Neural cell (in vitro differentiated cells): Measurements from ENCODE around the gene ASRGL1. TPM values are rescaled to one million over a fixed set of nuclear protein-coding genes. Genes with fewer than 3 reads are reported as not detected.

Source experiments
- H2AFZ ChIP-seq: fragments of 200-600, 300-800 bp; sonication (generic), shearing (Covaris generic); 2 replicates; pipeline ENCODE4 v1.6.0; 2014; ENCODE audit warnings: low read depth, mild to moderate bottlenecking, antibody characterized with exemption, low read length, moderate library complexity
- H3F3A ChIP-seq: fragments of 200-600 bp; shearing (Covaris generic); 2 replicates; pipeline ENCODE4 v1.6.1; 2016; ENCODE audit warnings: mild to moderate bottlenecking, moderate library complexity, mixed read lengths, antibody characterized with exemption, low read length; ENCODE audit not compliant: insufficient read depth, poor library complexity, severe bottlenecking
- H3K27ac ChIP-seq: fragments of 200-600, 300-800 bp; sonication (generic), shearing (Covaris generic); 2 replicates; pipeline ENCODE4 v1.5.1; 2014; ENCODE audit warnings: mild to moderate bottlenecking, low read length, moderate library complexity
- H3K27me3 ChIP-seq: fragments of 300-800, 200-600 bp; sonication (generic), shearing (Covaris generic); 2 replicates; pipeline ENCODE4 v1.6.0; 2014; ENCODE audit warnings: mild to moderate bottlenecking, low read depth, low read length, moderate library complexity; ENCODE audit not compliant: insufficient read depth
- H3K36me3 ChIP-seq: fragments of 300-800, 200-600 bp; sonication (generic), shearing (Covaris generic); 2 replicates; pipeline ENCODE4 v1.5.1; 2014; ENCODE audit warnings: mild to moderate bottlenecking, antibody characterized with exemption, low read length, moderate library complexity; ENCODE audit not compliant: insufficient read depth
- H3K4me2 ChIP-seq: fragments of 300-800, 200-600 bp; sonication (generic), shearing (Covaris generic); 2 replicates; pipeline ENCODE4 v1.6.0; 2014; ENCODE audit warnings: mild to moderate bottlenecking, low read length
- H3K4me3 ChIP-seq: fragments of 300-800, 200-600 bp; sonication (generic), shearing (Covaris generic); 2 replicates; pipeline ENCODE4 v1.5.1; 2014; ENCODE audit warnings: mild to moderate bottlenecking, low read length, moderate library complexity
- H3K79me2 ChIP-seq: fragments of 200-600 bp; shearing (Covaris generic); replicated peaks from 2 replicates; pipeline ENCODE4 v1.6.0; 2014; ENCODE audit warnings: mild to moderate bottlenecking, low read length, moderate library complexity; ENCODE audit not compliant: insufficient read depth
- H3K9ac ChIP-seq: fragments of 300-800, 200-600 bp; sonication (generic), shearing (Covaris generic); 2 replicates; pipeline ENCODE4 v1.6.1; 2016; ENCODE audit warnings: mild to moderate bottlenecking, low read length, mixed read lengths
- H3K9me2 ChIP-seq: fragments of 200-600 bp; shearing (Covaris generic); 2 replicates; pipeline ENCODE4 v1.6.1; 2016; ENCODE audit warnings: mild to moderate bottlenecking, low read length, mixed read lengths; ENCODE audit not compliant: insufficient read depth
- H3K9me3 ChIP-seq: fragments of 200-600, 300-800 bp; sonication (generic), shearing (Covaris generic); 2 replicates; pipeline ENCODE4 v1.6.1; 2016; ENCODE audit warnings: mild to moderate bottlenecking, mixed run types, low read length, moderate library complexity, mixed read lengths
- H4K20me1 ChIP-seq: fragments of 200-600 bp; shearing (Covaris generic); 2 replicates; pipeline ENCODE4 v1.6.1; 2016; ENCODE audit warnings: mild to moderate bottlenecking, mixed run types; ENCODE audit not compliant: insufficient read depth
- EP300 ChIP-seq: fragments of 450-650 bp; conservative IDR thresholded peaks from 2 replicates; pipeline ENCODE4 v1.6.1; 2014; ENCODE audit warnings: antibody characterized with exemption, mild to moderate bottlenecking, moderate library complexity; ENCODE audit not compliant: poor library complexity, severe bottlenecking
- EZH2 ChIP-seq: fragments of 200-600, 300-800 bp; shearing (Covaris generic), sonication (generic); IDR thresholded peaks from 2 replicates; pipeline ENCODE4 v1.6.1; 2014; ENCODE audit warnings: antibody characterized with exemption, low read length, borderline replicate concordance, mild to moderate bottlenecking; ENCODE audit not compliant: insufficient read depth, poor library complexity, severe bottlenecking
- MXI1 ChIP-seq: fragments of 450-650 bp; conservative IDR thresholded peaks from 2 replicates; pipeline ENCODE4 v1.6.1; 2014; ENCODE audit warnings: antibody characterized with exemption, mild to moderate bottlenecking; ENCODE audit not compliant: poor library complexity, severe bottlenecking
- POLR2AphosphoS5 ChIP-seq: IDR thresholded peaks from 2 replicates; pipeline ENCODE4 v1.6.1; 2012
- RAD21 ChIP-seq: fragments of 450-650 bp; conservative IDR thresholded peaks from 2 replicates; pipeline ENCODE4 v1.6.1; 2014; ENCODE audit warnings: antibody characterized with exemption, mild to moderate bottlenecking, moderate library complexity
- SMC3 ChIP-seq: fragments of 450-650 bp; conservative IDR thresholded peaks from 2 replicates; pipeline ENCODE4 v1.6.1; 2014; ENCODE audit warnings: antibody characterized with exemption, mild to moderate bottlenecking, moderate library complexity; ENCODE audit not compliant: poor library complexity
- TAF1 ChIP-seq: IDR thresholded peaks from 2 replicates; pipeline ENCODE4 v1.6.1; 2012; ENCODE audit warnings: low read depth
- polyA plus RNA-seq: library from polyadenylated mRNA; depleted of rRNA; stranded (reverse); fragments of >200 nt; gene quantifications from 2 replicates; pipeline ENCODE4 v1.2.3, GENCODE V29; 2014
- TF ChIP-seq, protein P1 (sequence below): IDR thresholded peaks from 2 replicates; pipeline ENCODE4 v1.6.1; 2012; ENCODE audit warnings: borderline replicate concordance
- TF ChIP-seq, protein P2 (sequence below): fragments of 450-650 bp; IDR thresholded peaks from 2 replicates; pipeline ENCODE4 v1.5.1; 2014; ENCODE audit warnings: antibody characterized with exemption, mild to moderate bottlenecking, moderate library complexity; ENCODE audit not compliant: poor library complexity, severe bottlenecking

The ASRGL1 gene
- polyA plus RNA-seq, 1 donor from 2014 or later, result 129 TPM

- TF ChIP-seq POLR2AphosphoS5 (no peak), SMC3 (no peak), EZH2 (no peak), MXI1 (no peak), TAF1 (no peak), EP300 (no peak), RAD21 (no peak)
- TF ChIP-seq, protein P1, sequence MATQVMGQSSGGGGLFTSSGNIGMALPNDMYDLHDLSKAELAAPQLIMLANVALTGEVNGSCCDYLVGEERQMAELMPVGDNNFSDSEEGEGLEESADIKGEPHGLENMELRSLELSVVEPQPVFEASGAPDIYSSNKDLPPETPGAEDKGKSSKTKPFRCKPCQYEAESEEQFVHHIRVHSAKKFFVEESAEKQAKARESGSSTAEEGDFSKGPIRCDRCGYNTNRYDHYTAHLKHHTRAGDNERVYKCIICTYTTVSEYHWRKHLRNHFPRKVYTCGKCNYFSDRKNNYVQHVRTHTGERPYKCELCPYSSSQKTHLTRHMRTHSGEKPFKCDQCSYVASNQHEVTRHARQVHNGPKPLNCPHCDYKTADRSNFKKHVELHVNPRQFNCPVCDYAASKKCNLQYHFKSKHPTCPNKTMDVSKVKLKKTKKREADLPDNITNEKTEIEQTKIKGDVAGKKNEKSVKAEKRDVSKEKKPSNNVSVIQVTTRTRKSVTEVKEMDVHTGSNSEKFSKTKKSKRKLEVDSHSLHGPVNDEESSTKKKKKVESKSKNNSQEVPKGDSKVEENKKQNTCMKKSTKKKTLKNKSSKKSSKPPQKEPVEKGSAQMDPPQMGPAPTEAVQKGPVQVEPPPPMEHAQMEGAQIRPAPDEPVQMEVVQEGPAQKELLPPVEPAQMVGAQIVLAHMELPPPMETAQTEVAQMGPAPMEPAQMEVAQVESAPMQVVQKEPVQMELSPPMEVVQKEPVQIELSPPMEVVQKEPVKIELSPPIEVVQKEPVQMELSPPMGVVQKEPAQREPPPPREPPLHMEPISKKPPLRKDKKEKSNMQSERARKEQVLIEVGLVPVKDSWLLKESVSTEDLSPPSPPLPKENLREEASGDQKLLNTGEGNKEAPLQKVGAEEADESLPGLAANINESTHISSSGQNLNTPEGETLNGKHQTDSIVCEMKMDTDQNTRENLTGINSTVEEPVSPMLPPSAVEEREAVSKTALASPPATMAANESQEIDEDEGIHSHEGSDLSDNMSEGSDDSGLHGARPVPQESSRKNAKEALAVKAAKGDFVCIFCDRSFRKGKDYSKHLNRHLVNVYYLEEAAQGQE, result no peak
- TF ChIP-seq, protein P2, sequence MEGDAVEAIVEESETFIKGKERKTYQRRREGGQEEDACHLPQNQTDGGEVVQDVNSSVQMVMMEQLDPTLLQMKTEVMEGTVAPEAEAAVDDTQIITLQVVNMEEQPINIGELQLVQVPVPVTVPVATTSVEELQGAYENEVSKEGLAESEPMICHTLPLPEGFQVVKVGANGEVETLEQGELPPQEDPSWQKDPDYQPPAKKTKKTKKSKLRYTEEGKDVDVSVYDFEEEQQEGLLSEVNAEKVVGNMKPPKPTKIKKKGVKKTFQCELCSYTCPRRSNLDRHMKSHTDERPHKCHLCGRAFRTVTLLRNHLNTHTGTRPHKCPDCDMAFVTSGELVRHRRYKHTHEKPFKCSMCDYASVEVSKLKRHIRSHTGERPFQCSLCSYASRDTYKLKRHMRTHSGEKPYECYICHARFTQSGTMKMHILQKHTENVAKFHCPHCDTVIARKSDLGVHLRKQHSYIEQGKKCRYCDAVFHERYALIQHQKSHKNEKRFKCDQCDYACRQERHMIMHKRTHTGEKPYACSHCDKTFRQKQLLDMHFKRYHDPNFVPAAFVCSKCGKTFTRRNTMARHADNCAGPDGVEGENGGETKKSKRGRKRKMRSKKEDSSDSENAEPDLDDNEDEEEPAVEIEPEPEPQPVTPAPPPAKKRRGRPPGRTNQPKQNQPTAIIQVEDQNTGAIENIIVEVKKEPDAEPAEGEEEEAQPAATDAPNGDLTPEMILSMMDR, result no peak
- no peaks in the 10 kb centered on the region for H3K9me2 ChIP-seq
- no peaks in the 10 kb centered on the region for H3F3A ChIP-seq
- H3K4me2 ChIP-seq, result no peak overlapping the region
- no peak overlapping the region for H2AFZ ChIP-seq
- no peaks in the 10 kb centered on the region for H3K36me3 ChIP-seq
- H3K27me3 ChIP-seq, result no peaks in the 10 kb centered on the region
- H3K9ac ChIP-seq, result no peak overlapping the region
- H3K27ac ChIP-seq, result no peak overlapping the region
- H4K20me1 ChIP-seq, result no peaks in the 10 kb centered on the region
- H3K9me3 ChIP-seq, result no peaks in the 10 kb centered on the region
- no peaks in the 10 kb centered on the region for H3K79me2 ChIP-seq
- H3K4me3 ChIP-seq, result no peak overlapping the region
Observed at GRCh38 chr11:62373464-62374119, 36.3 kb downstream of the ASRGL1 start.

- Histone ChIP-seq H3K9ac (no peak overlapping the region), H3K4me2 (no peak overlapping the region), H3K4me3 (no peak overlapping the region), H3K79me2 (no peaks in the 10 kb centered on the region), H3K36me3 (no peaks in the 10 kb centered on the region), H2AFZ (no peak overlapping the region), H3K9me3 (no peaks in the 10 kb centered on the region), H3K9me2 (no peaks in the 10 kb centered on the region), H3K27me3 (no peaks in the 10 kb centered on the region), H3K27ac (no peak overlapping the region), H4K20me1 (no peaks in the 10 kb centered on the region), H3F3A (no peaks in the 10 kb centered on the region)
- TF ChIP-seq EP300 (no peak), POLR2AphosphoS5 (no peak), TAF1 (no peak), RAD21 (no peak), EZH2 (no peak), MXI1 (no peak)
- TF ChIP-seq, protein P2, result no peak
- TF ChIP-seq, protein P1, result no peak
Observed at GRCh38 chr11:62374801-62375200, 37.6 kb downstream of the ASRGL1 start.
